GM18498 (cell line): ENCODE measurements around the gene OR5AP2.
"Not testable (repeated sequence)": the region's sequence is repeated elsewhere in the genome, so short reads cannot be mapped to it uniquely, and the experiment has no call there.

Experiments
- ATAC-seq: cut with Tn5 transposase; IDR thresholded peaks from one replicate; pipeline ENCODE4 v1.9.1; 2021; ENCODE audit warnings: mild to moderate bottlenecking, moderate library complexity; ENCODE audit not compliant: unreplicated experiment

Gene OR5AP2

DNA sequence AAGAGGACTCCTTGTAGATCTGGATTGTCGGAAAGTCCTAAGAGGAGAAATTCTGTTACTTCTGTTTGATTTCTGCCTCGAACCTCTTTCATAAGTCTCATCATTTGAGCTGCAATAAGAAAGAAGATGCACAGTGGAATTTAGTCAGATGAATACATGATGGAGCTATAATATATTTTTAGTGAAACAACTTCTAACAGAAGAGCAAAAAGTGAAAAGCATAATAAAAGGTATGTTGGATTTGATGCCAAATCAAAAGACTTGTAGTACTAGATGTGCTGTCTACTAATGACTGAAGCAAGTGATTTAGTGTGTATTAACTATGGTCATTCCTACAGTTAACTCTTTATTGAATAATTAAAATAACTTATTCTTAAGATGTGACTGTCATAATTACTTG lies at the start of gene OR5AP2:
OR5AP2 (minus strand) TSS at position 101 of the 400 bp plus-strand sequence; CDS start at position 101, 0 bp downstream.
- ATAC-seq: no peak

DNA sequence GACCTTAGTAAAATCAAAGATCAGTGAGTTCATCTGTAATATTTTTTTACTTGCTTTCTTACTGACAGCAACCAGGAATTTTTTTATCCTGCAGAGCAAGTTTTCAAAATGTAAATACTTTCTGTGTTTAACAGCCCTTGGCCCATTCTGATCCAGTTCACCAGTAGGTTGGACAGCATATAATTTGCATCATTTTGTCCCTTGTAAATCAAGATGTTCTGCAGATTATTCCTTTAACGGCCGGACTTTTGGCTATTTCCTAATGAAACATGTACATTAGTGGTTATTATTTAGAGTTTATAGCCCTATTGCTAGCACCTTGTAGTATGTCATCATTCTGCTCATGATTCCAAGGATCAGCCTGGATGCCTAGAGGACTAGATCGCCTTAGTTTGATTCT lies 48.9 kb upstream of the OR5AP2 start:
- not testable (repeated sequence) for ATAC-seq

DNA sequence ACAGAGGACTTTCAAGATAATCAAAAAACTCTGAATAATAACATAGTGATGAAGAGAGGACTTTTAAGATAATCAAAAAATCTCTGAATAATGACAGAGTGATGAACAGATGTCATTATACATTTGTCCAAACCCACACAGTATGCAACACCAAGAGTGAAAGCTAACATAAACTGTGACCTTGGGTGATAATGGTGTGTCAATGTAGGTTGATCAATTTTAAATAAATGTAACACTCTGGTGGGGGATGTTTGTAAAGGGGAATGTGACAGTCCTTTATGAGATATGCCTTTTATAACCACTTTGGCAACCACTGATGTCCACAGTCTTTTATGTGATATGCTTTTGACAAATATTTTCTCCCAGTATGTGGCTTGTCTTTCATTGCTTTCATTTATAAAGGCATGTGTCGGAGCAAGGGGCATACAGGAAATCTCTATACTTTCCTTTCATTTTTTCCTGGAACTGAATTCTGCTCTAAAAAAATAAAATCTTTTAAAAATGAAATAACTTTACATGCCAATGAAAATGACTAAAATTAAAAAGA lies 46.4 kb upstream of the OR5AP2 start:
- ATAC-seq: no peak

DNA sequence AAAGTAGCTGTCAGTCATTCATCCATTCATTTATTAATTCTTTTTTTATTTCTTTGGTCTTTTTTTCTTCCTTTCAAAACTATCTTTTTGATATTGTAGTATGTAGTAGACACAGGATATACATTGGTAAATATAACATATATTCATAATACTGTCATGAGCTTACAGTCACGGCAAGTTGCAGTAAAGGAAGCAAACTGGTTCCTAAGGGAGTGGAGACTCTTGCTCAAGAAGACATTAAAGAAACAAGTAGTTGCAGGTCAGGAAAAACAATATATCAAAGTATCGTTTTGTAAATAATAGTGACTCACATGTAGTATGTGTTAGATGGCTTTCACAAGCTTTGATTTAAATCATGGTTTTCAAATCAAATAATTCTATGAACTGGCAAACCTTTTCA lies 28.7 kb upstream of the OR5AP2 start:
- no peak for ATAC-seq

DNA sequence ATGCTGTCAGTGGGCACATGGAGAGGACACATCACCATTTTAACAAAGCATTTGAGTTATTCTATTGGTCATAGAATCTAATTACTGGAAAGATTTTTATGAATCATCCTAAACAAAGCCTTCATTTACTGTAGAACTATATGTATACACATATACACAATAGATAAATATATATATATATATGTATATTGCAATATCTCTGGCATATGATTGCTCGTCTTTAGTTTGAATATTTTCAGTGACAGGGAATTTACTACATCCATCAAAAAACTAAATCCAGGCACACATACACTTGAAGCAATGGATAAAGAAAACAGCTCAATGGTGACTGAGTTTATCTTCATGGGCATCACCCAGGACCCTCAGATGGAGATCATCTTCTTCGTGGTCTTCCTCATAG lies 21.1 kb upstream of the OR5AP2 start, which contains the start of gene OR5AR1:
OR5AR1 (plus strand) TSS at position 301 of the 400 bp plus-strand sequence; CDS start at position 301, 0 bp downstream.
- ATAC-seq: no peak

DNA sequence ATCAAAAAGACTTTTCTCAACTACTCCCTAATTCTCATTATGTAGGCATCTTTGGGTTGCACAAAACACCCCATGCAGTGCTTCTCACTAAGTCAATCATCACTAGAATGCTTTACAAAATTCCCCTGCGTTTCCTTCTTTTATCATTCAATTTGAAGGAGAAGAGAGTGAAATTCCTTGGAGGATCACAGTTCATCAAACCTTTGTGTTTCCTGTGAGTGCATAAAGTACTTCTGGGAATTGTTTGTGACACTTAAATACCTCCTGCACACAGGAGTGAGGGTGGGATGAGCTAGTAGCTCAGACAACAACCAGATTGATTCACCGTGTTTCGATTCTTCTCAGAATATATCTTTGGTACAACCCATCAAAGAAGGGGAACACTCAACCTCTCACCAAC lies 17.5 kb upstream of the OR5AP2 start:
- no peak for ATAC-seq

DNA sequence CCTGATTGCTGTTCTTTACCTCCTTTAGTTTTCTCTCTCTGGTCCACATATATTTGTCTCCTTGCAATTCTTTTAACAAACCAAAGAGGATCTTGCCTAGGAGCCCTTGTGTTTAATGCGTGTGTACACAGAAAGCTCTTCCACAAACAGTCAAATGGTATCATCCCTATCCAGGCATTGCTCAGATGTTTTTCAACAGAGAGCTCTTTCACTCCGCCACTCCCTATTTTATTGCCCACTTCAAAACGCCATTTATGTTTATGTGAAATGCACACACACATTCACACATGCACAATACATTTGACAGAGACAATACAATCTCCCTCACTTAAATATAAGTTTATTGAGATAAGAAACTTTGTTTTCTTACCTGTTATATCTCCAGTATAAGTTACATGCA lies 4.7 kb downstream of the OR5AP2 start:
- ATAC-seq: no peak

DNA sequence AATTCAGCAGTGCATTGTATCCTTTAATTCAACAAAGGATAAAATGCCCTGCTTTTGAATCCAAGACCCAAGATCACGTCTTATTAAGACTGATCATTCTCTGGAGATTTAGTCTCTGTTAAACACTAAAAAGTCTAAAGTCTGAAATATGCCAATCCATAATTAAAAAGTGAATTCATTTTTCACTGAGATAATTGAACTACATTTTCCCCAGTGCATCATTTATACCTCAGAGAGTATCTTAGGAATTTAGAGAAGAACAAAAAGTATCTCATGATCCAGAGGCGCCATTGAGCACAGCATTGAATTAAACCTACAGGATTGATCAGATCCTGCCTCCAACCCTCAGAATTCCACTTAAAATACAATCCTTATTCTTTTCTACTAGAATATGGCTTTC lies 5.4 kb downstream of the OR5AP2 start:
- ATAC-seq: no peak

DNA sequence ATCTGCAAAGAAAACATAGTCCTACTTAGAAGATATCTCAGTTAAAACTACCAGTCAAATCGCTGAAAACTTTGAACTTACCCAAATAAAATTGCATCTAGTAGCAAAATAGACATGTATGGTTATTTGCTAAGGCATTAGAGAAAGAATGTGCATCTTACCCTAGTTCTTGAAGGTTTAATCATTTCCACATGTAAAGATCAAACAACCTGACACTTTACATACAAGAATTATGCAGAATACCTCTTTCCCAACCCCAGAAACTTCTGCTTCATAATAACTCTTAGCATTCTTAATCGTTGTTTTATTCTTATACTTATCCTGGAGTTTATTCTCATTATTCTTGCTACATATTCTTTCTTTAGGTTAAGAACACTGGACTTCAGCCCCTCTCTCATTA lies 9.9 kb downstream of the OR5AP2 start:
- ATAC-seq: no peak

DNA sequence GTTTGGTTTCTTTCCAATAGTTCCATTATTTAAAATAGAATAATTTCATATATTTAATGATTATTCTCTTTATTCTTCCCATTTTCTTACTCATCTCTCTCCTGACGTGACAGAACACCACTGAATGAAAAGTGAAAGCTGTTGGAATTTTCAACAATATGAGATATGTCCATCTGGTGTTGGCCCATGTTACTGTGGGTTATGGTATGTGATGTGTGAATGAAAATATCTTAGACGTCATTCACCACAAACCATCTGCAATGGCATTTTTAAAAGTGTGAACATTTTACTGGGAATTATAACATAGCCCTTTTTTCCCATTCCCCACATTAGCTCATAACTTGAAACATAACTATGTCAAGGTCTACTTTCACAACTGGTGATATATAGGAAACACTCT lies 16.3 kb downstream of the OR5AP2 start:
- no peak for ATAC-seq

DNA sequence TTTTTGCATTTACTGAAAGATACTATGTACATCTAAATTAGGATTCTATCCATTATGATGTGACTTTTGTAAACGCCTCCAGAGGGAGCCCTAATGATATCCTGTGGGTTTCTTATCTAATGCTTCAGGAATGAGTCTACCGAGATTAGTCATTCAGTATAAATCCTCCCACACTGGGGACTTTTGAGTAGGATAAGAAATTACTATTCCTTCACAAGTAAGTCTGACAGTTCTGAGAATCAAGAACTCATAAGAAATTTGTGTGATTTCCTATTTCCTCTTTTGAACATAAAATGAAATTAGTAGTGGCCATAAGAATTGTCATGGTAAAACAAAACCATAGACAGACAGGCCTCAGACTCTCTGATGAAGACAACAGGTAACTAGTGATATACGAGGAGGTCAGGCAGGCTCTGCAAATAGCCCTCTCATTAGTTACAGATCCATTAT lies 17.6 kb downstream of the OR5AP2 start:
- ATAC-seq: no peak

DNA sequence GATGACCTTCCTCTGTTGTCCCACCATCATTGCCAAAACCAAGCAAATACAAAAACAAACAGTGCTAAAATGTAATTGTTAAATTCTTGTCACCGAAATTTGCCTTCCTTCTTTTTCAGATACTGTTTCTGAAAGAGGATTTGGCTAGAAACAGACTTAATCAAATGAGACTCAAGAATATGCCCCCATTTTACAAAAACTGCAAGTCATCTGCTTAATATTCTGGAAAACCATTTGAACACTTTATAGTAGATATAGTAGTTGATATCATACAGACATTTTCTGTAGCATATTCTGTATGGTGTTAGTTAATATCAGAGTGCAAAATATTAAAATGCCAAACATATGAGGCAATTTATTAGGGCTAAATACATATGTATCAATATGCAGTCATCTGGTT lies 31.1 kb downstream of the OR5AP2 start:
- ATAC-seq: no peak

DNA sequence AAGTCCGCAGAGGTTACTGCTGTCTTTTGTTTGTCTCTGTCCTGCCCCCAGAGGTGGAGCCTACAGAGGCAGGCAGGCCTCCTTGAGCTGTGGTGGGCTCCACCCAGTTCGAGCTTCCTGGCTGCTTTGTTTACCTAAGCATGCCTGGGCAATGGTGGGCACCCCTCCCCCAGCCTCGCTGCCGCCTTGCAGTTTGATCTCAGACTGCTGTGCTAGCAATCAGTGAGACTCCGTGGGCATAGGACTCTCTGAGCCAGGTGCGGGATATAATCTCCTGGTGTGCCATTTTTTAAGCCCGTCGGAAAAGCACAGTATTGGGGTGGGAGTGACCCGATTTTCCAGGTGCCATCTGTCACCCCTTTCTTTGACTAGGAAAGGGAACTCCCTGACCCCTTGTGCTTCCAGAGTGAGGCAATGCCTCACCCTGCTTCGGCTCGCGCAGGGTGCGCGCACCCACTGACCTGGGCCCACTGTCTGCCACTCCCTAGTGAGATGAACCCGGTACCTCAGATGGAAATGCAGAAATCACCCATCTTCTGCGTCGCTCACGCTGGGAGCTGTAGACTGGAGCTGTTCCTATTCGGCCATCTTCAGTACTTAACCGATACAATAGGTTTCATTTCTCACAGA lies 50.0 kb downstream of the OR5AP2 start:
- ATAC-seq: not testable (repeated sequence)
